Right lobe of liver (tissue), 4 donors: Measurements from ENCODE around the gene NLGN1.

Experiments used
- CTCF ChIP-seq, 4 donors: fragments of 200-600 bp in 3 of 4; fragments of 450-650 bp in 1 of 4; IDR thresholded peaks; one replicate each; pipeline versions ENCODE4 v1.5.1 to v1.8.0; 2016 to 2022; ENCODE audit warnings: antibody characterized with exemption in 4 of 4, mild to moderate bottlenecking in 2 of 4
- POLR2A ChIP-seq: fragments of 450-650 bp; IDR thresholded peaks from one replicate; pipeline ENCODE4 v1.6.1; 2017; ENCODE audit warnings: antibody characterized with exemption, mild to moderate bottlenecking
- donor health status: DM: no; HTN: no; CAD: no.
- donor health status: DM: no; HTN: no; CAD: no.
- donor health status: DM: no; HTN: yes; CAD: no.

GRCh38 chr3:174318181-174318580 is 920.6 kb downstream of the NLGN1 start:
- TF ChIP-seq CTCF (IDR thresholded peaks at IDR 0.05) = no peak
- TF ChIP-seq POLR2A = no peak
